Endothelial cell of umbilical vein (primary cell): ENCODE results near the gene ARHGEF16. TPM values are rescaled to one million over a fixed set of nuclear protein-coding genes. Genes with fewer than 3 reads are reported as not detected.

ENCODE experiments used
- BruUV-seq: library from RNA; stranded (reverse); fragments of 400-500 nt; replicated peaks from 2 replicates; lab custom pipeline; 2021; lab: Mats Ljungman, UMichigan
- CTCF ChIA-PET: fragments of 300-600, 350-600 bp; sonication (Branson Sonifier 250); formaldehyde crosslinking; loops from one replicate; lab custom pipeline; 2021; ENCODE audit warnings: antibody characterized with exemption, inconsistent platforms; lab: Charles Lee
- POLR2A ChIA-PET: fragments of 300-600, 350-600 bp; sonication (Branson Sonifier 250); formaldehyde crosslinking; loops from one replicate; lab custom pipeline; 2021; ENCODE audit warnings: antibody characterized with exemption, inconsistent platforms; lab: Charles Lee
- DNase-seq: peaks from one replicate; pipeline ENCODE4 v3.0.0-alpha.2; 2011; ENCODE audit warnings: low read depth, low spot score
- FAIRE-seq: peaks from 2 replicates; lab custom pipeline; 2011; peaks lifted over from hg19 to GRCh38; lab: Jason Lieb, UNC
- H2AFZ ChIP-seq: 2 replicates; pipeline ENCODE4 v1.6.0; 2012; ENCODE audit warnings: low read depth, low read length, control low read depth, inconsistent platforms
- H3K27ac ChIP-seq: 2 replicates; pipeline ENCODE4 v1.5.1; 2011; ENCODE audit warnings: low read depth, mild to moderate bottlenecking, control low read depth, low read length, moderate library complexity; ENCODE audit not compliant: insufficient read depth
- H3K27me3 ChIP-seq, 2 experiments: 2 replicates each; pipeline versions ENCODE4 v1.6.0 to v1.6.1; 2011; ENCODE audit warnings: low read length in 2 of 2, mixed read lengths in 1 of 2; ENCODE audit not compliant: control insufficient read depth in 2 of 2, insufficient read depth in 2 of 2
- H3K36me3 ChIP-seq, 2 experiments: 2 replicates in 1 of 2; 3 replicates in 1 of 2; pipeline ENCODE4 v1.5.1; 2011; ENCODE audit warnings: low read length in 2 of 2, mild to moderate bottlenecking in 1 of 2, moderate library complexity in 1 of 2; ENCODE audit not compliant: control insufficient read depth in 2 of 2, insufficient read depth in 2 of 2; ENCODE audit errors: extremely low read depth in 1 of 2
- H3K4me1 ChIP-seq: 3 replicates; pipeline ENCODE4 v1.5.1; 2011; ENCODE audit warnings: mild to moderate bottlenecking, low read length; ENCODE audit not compliant: control insufficient read depth, insufficient read depth; ENCODE audit errors: extremely low read depth
- H3K4me2 ChIP-seq: 2 replicates; pipeline ENCODE4 v1.6.1; 2011; ENCODE audit warnings: low read length, control low read depth, mixed read lengths; ENCODE audit not compliant: insufficient read depth
- H3K4me3 ChIP-seq, 3 experiments: fragments of 200-600 bp in 1 of 3; sonication (generic), shearing (Covaris generic) in 1 of 3; replicated peaks in 1 of 3; 2 replicates each; pipeline ENCODE4 v1.5.1; 2011 to 2016; ENCODE audit warnings: control low read depth in 3 of 3, low read length in 3 of 3, mild to moderate bottlenecking in 2 of 3, inconsistent platforms in 1 of 3, low read depth in 1 of 3, moderate library complexity in 1 of 3; ENCODE audit not compliant: insufficient read depth in 1 of 3
- H3K79me2 ChIP-seq: 2 replicates; pipeline ENCODE4 v1.6.0; 2012; ENCODE audit warnings: low read length, inconsistent platforms; ENCODE audit not compliant: control insufficient read depth, insufficient read depth
- H3K9ac ChIP-seq: replicated peaks from 2 replicates; pipeline ENCODE3; 2011; ENCODE audit warnings: low read length, control low read depth; ENCODE audit not compliant: insufficient read depth; ENCODE audit errors: extremely low read depth
- H3K9me1 ChIP-seq: replicated peaks from 3 replicates; pipeline ENCODE4 v1.6.0; 2011; ENCODE audit warnings: mild to moderate bottlenecking, low read length; ENCODE audit not compliant: control insufficient read depth, insufficient read depth; ENCODE audit errors: extremely low read depth
- H3K9me3 ChIP-seq: replicated peaks from 2 replicates; pipeline ENCODE4 v1.5.1; 2012; ENCODE audit warnings: low read length, inconsistent platforms; ENCODE audit not compliant: control insufficient read depth, insufficient read depth
- H4K20me1 ChIP-seq: replicated peaks from 2 replicates; pipeline ENCODE3; 2011; ENCODE audit warnings: mild to moderate bottlenecking, low read length; ENCODE audit not compliant: control insufficient read depth, insufficient read depth; ENCODE audit errors: extremely low read depth
- EZH2 ChIP-seq: IDR thresholded peaks from 2 replicates; pipeline ENCODE4 v1.6.1; 2012; ENCODE audit warnings: borderline replicate concordance, low read depth, mild to moderate bottlenecking, moderate library complexity, low read length, inconsistent platforms; ENCODE audit not compliant: severe bottlenecking
- FOS ChIP-seq: IDR thresholded peaks from 2 replicates; pipeline ENCODE4 v1.6.1; 2011; ENCODE audit warnings: mild to moderate bottlenecking, low read length, moderate library complexity, borderline replicate concordance; ENCODE audit not compliant: insufficient read depth
- GATA2 ChIP-seq: IDR thresholded peaks from 2 replicates; pipeline ENCODE4 v1.7.0; 2011; ENCODE audit warnings: low read depth, mild to moderate bottlenecking, moderate library complexity, mixed read lengths, low read length; ENCODE audit not compliant: insufficient read length, insufficient read depth
- JUN ChIP-seq: IDR thresholded peaks from 2 replicates; pipeline ENCODE4 v1.6.1; 2011; ENCODE audit warnings: borderline replicate concordance, low read depth; ENCODE audit not compliant: insufficient read length, insufficient read depth
- MYC ChIP-seq: IDR thresholded peaks from one replicate; pipeline ENCODE4 v1.6.1; 2011; ENCODE audit warnings: mild to moderate bottlenecking, low read depth, low read length
- POLR2A ChIP-seq: IDR thresholded peaks from 2 replicates; pipeline ENCODE4 v1.6.1; 2012; ENCODE audit warnings: low read depth, mild to moderate bottlenecking, control low read depth, low read length
- POLR2AphosphoS5 ChIP-seq: IDR thresholded peaks from 2 replicates; pipeline ENCODE4 v1.6.1; 2012; ENCODE audit warnings: low read depth, mild to moderate bottlenecking, control low read depth, low read length, moderate library complexity; ENCODE audit not compliant: insufficient read depth
- dilution Hi-C: fragments of 300-500 bp; cut with MboI; formaldehyde crosslinking; loops from one replicate; pipeline ENCODE4 v1.15.0; 2019; ENCODE audit warnings: low sequenced_read_pairs; ENCODE audit not compliant: extremely low pct_ligation_motif_present
- intact Hi-C: fragments of 100-400 bp; cut with micrococcal nuclease; formaldehyde crosslinking; loops from one replicate; pipeline ENCODE4 v1.10.0; 2022
- polyA plus RNA-seq, 4 experiments: library from polyadenylated mRNA; depleted of rRNA in 3 of 4; stranded (reverse) in 3 of 4; unstranded in 1 of 4; fragments of >200 nt; gene quantifications; 2 replicates each; pipeline versions ENCODE4 v1.2.1 to v1.2.3, GENCODE V29; 2011 to 2012; ENCODE audit warnings: missing spikeins in 1 of 4
- total RNA-seq: library from RNA; stranded (reverse); gene quantifications from 2 replicates; pipeline ENCODE4 v1.2.3, GENCODE V29; 2021
- TF ChIP-seq, protein P1 (sequence below): IDR thresholded peaks from 2 replicates; pipeline ENCODE4 v1.6.1; 2011; ENCODE audit not compliant: insufficient read depth, insufficient read length
- TF ChIP-seq, protein P2 (sequence below), 2 donors: IDR thresholded peaks; 1 replicate in 1 of 2; 2 replicates in 1 of 2; pipeline ENCODE4 v1.5.1; 2011; ENCODE audit warnings: low read length in 2 of 2, mild to moderate bottlenecking in 2 of 2, moderate library complexity in 2 of 2, control low read depth in 1 of 2, inconsistent platforms in 1 of 2, low read depth in 1 of 2; ENCODE audit not compliant: insufficient read depth in 1 of 2; ENCODE audit errors: extremely low read depth in 1 of 2

The ARHGEF16 gene
- total and polyA plus RNA-seq, 2 donors (not counting 3 experiments of a cell fraction or from before 2014, with no cell fraction given) = 0.52 to 1.3 TPM

DNA sequence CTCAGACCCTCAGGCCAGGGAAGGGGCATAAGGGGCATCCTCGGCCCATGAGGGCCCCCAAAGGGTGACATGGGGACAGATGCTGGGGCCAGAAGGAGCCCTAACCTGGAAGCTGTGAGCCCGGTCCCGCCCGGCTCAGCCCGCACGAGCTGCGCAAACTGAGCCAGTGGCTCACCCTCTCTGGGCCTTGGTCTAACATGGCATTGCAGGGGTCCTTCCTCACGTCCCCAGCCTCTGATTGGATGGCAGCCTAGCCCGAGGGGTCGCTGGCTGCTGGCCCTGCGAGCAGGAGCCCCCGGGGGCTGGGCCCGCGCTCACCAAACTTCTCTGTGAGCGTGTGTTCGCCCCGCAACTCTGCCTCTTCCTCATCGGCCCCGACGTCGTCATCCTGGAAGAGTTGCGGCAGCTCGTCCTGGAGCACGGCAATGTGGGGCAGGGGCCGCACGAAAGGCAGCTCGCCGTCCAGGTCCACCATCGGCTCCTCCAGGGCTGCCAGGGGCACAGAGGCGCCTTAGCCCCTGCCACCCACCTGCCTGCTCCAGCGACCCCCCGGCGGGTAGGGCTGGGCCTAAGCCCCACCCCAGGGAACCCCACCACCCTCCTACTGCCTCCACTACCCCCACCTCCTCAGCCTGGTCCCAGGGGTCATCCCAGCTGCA, 54.4 kb downstream of the ARHGEF16 start:
- Histone ChIP-seq H3K4me3 (no peak overlapping the region), H3K79me2 (no peaks in the 10 kb centered on the region), H3K4me1 (peaks cover 10% of the 10 kb centered on the region), H3K36me3 (no peaks in the 10 kb centered on the region), H4K20me1 (no peaks in the 10 kb centered on the region), H3K4me2 (no peak overlapping the region), H3K9ac (no peak overlapping the region), H3K27ac (no peak overlapping the region), H3K9me1 (no peaks in the 10 kb centered on the region), H3K27me3 (no peaks in the 10 kb centered on the region), H3K9me3 (no peaks in the 10 kb centered on the region), H2AFZ (no peak overlapping the region)
- no peak for DNase-seq
- TF ChIP-seq POLR2AphosphoS5 (no peak), FOS (no peak), POLR2A (no peak), JUN (no peak), MYC (no peak), GATA2 (no peak), EZH2 (no peak)
- TF ChIP-seq, protein P1, sequence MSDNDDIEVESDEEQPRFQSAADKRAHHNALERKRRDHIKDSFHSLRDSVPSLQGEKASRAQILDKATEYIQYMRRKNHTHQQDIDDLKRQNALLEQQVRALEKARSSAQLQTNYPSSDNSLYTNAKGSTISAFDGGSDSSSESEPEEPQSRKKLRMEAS = no peak
- TF ChIP-seq, protein P2, sequence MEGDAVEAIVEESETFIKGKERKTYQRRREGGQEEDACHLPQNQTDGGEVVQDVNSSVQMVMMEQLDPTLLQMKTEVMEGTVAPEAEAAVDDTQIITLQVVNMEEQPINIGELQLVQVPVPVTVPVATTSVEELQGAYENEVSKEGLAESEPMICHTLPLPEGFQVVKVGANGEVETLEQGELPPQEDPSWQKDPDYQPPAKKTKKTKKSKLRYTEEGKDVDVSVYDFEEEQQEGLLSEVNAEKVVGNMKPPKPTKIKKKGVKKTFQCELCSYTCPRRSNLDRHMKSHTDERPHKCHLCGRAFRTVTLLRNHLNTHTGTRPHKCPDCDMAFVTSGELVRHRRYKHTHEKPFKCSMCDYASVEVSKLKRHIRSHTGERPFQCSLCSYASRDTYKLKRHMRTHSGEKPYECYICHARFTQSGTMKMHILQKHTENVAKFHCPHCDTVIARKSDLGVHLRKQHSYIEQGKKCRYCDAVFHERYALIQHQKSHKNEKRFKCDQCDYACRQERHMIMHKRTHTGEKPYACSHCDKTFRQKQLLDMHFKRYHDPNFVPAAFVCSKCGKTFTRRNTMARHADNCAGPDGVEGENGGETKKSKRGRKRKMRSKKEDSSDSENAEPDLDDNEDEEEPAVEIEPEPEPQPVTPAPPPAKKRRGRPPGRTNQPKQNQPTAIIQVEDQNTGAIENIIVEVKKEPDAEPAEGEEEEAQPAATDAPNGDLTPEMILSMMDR (IDR thresholded peaks at IDR 0.05; ENCODE audit: extremely low read depth in 1 of 2, insufficient read depth in 1 of 2, low read depth in 1 of 2, low read length in 2 of 2) = no peak
- ChIA-PET CTCF (no interaction called here), POLR2A (no interaction called here)
- intact Hi-C loops = no loop called here
- FAIRE-seq = no peak
- dilution Hi-C loops = no loop called here
- BruUV-seq = no TSS peak
